SK-N-SH treated with all-trans-retinoic acid at 6 μM for 48 hours (cell line): ENCODE measurements around the gene ULK4.

Experiments
- CSDC2 ChIP-seq: fragments of 250-450 bp; sonication (Bioruptor Pico); IDR thresholded peaks from 2 replicates; pipeline ENCODE4 v1.5.0; 2020; ENCODE audit warnings: mild to moderate bottlenecking, moderate library complexity
- GLIS3 ChIP-seq: fragments of 250-450 bp; sonication (Bioruptor Pico); IDR thresholded peaks from 2 replicates; pipeline ENCODE4 v1.5.0; 2020; ENCODE audit warnings: mild to moderate bottlenecking, moderate library complexity
- PPARA ChIP-seq: fragments of 250-450 bp; sonication (Bioruptor Pico); IDR thresholded peaks from 2 replicates; pipeline ENCODE4 v1.5.0; 2020; ENCODE audit warnings: mild to moderate bottlenecking, borderline replicate concordance
- TOX ChIP-seq: fragments of 250-450 bp; sonication (Bioruptor Pico); IDR thresholded peaks from 2 replicates; pipeline ENCODE4 v1.8.0; 2021; ENCODE audit warnings: mild to moderate bottlenecking, moderate library complexity, borderline replicate concordance
- ZNF8 ChIP-seq: fragments of 450-650 bp; formaldehyde crosslinking; IDR thresholded peaks from 2 replicates; pipeline ENCODE4 v1.5.0; 2020; ENCODE audit warnings: mild to moderate bottlenecking, moderate library complexity
- TF ChIP-seq, protein P1 (sequence below): fragments of 250-450 bp; sonication (Bioruptor Pico); IDR thresholded peaks from 2 replicates; pipeline ENCODE4 v1.8.0; 2020; ENCODE audit warnings: mild to moderate bottlenecking, moderate library complexity, borderline replicate concordance

DNA sequence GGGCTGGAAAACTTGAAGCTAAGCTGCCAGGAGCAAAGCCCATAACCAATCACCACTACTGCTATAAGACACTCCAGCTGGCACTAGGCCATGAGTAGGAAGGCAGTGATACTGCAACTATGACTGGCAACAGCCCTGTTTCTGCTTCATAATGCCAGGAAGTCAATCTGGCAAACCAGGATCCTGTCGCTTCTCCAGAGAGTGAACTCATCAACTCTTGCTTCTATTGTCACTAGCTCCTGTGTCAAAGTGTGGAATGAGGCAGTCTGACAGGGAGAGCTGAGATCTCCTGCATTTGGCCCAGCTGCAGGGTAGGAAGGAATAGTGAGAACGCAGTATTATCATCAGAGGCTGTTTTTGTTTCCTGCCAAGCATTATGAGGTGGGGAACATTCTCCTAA is 657.3 kb downstream of the ULK4 start:
- TF ChIP-seq PPARA (CRISPR knock-in tag) (no peak), TOX (CRISPR knock-in tag) (no peak), GLIS3 (CRISPR knock-in tag) (no peak), CSDC2 (CRISPR knock-in tag) (no peak), ZNF8 (CRISPR knock-in tag) (no peak)
- TF ChIP-seq, protein P1, sequence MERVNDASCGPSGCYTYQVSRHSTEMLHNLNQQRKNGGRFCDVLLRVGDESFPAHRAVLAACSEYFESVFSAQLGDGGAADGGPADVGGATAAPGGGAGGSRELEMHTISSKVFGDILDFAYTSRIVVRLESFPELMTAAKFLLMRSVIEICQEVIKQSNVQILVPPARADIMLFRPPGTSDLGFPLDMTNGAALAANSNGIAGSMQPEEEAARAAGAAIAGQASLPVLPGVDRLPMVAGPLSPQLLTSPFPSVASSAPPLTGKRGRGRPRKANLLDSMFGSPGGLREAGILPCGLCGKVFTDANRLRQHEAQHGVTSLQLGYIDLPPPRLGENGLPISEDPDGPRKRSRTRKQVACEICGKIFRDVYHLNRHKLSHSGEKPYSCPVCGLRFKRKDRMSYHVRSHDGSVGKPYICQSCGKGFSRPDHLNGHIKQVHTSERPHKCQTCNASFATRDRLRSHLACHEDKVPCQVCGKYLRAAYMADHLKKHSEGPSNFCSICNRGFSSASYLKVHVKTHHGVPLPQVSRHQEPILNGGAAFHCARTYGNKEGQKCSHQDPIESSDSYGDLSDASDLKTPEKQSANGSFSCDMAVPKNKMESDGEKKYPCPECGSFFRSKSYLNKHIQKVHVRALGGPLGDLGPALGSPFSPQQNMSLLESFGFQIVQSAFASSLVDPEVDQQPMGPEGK: no peak
